Panc1 (cell line): ENCODE results near the gene TEX13B. TPM values are rescaled to one million over a fixed set of nuclear protein-coding genes. Genes with fewer than 3 reads are reported as not detected.

ENCODE experiments used
- ATAC-seq: fragments of 200-7000 bp; cut with Tn5 transposase; 2 replicates; pipeline ENCODE4 v1.9.1; 2020; ENCODE audit warnings: mild to moderate bottlenecking, moderate library complexity
- BruUV-seq: library from RNA; stranded (reverse); fragments of 400-500 nt; replicated peaks from 2 replicates; lab custom pipeline; 2021; lab: Mats Ljungman, UMichigan
- CTCF ChIA-PET: fragments of 300-600 bp; sonication (Branson Sonifier 250); formaldehyde crosslinking; loops from one replicate; lab custom pipeline; 2022; ENCODE audit warnings: antibody characterized with exemption; lab: Charles Lee
- POLR2A ChIA-PET: fragments of 300-600 bp; sonication (Branson Sonifier 250); formaldehyde crosslinking; loops from one replicate; lab custom pipeline; 2022; ENCODE audit warnings: antibody characterized with exemption; lab: Charles Lee
- DNase-seq: peaks from one replicate; pipeline ENCODE4 v3.0.0-alpha.2; 2010; ENCODE audit warnings: low read depth, low spot score
- H3K27ac ChIP-seq: 2 replicates; pipeline ENCODE4 v1.5.1; 2011; ENCODE audit warnings: mild to moderate bottlenecking, low read length, inconsistent platforms
- H3K27me3 ChIP-seq: fragments of 200-500 bp; sonication (Bioruptor generic); 2 replicates; pipeline ENCODE4 v1.6.0; 2014; ENCODE audit warnings: low read length, inconsistent platforms; ENCODE audit not compliant: control insufficient read depth, insufficient read depth
- H3K36me3 ChIP-seq: fragments of 200-500 bp; sonication (Bioruptor generic); 2 replicates; pipeline ENCODE4 v1.5.1; 2014; ENCODE audit warnings: inconsistent platforms, mild to moderate bottlenecking, low read length, moderate library complexity; ENCODE audit not compliant: control insufficient read depth, insufficient read depth
- H3K4me1 ChIP-seq: 2 replicates; pipeline ENCODE4 v1.5.1; 2011; ENCODE audit warnings: inconsistent platforms, mild to moderate bottlenecking, low read length, moderate library complexity; ENCODE audit not compliant: control insufficient read depth, insufficient read depth
- H3K4me3 ChIP-seq, 2 experiments: 2 replicates each; pipeline ENCODE4 v1.5.1; 2011 to 2012; ENCODE audit warnings: low read depth in 2 of 2, low read length in 2 of 2, mild to moderate bottlenecking in 2 of 2, inconsistent platforms in 1 of 2, moderate library complexity in 1 of 2
- H3K9me3 ChIP-seq: fragments of 200-500 bp; sonication (Bioruptor generic); 2 replicates; pipeline ENCODE4 v1.5.1; 2014; ENCODE audit warnings: low read depth, mild to moderate bottlenecking, inconsistent platforms, low read length, moderate library complexity; ENCODE audit not compliant: control insufficient read depth, insufficient read depth
- CTCF ChIP-seq: fragments of 450-650 bp; IDR thresholded peaks from 2 replicates; pipeline ENCODE4 v1.5.1; 2017; ENCODE audit warnings: mild to moderate bottlenecking
- POLR2AphosphoS5 ChIP-seq: IDR thresholded peaks from 2 replicates; pipeline ENCODE4 v1.6.1; 2012; ENCODE audit warnings: mild to moderate bottlenecking, low read depth, low read length, moderate library complexity
- REST ChIP-seq, 2 experiments: IDR thresholded peaks; 2 replicates each; pipeline ENCODE4 v1.6.1; 2011 to 2012; ENCODE audit warnings: low read depth in 2 of 2, control low read depth in 1 of 2, low read length in 1 of 2, mild to moderate bottlenecking in 1 of 2, moderate library complexity in 1 of 2; ENCODE audit not compliant: insufficient read depth in 1 of 2
- SIN3A ChIP-seq: IDR thresholded peaks from 2 replicates; pipeline ENCODE4 v1.6.1; 2012; ENCODE audit warnings: low read depth, mild to moderate bottlenecking, low read length, moderate library complexity, borderline replicate concordance; ENCODE audit not compliant: insufficient read depth
- TCF7L2 ChIP-seq: IDR thresholded peaks from 2 replicates; pipeline ENCODE4 v1.6.1; 2011; ENCODE audit warnings: mild to moderate bottlenecking, low read depth, low read length, inconsistent platforms
- in situ Hi-C: cut with HindIII; loops from 2 replicates; pipeline ENCODE4 v1.10.0; 2016; ENCODE audit warnings: low sequenced_read_pairs, low pct_unique_long_range_greater_than_20kb
- intact Hi-C: fragments of 100-400 bp; cut with micrococcal nuclease; formaldehyde crosslinking; loops from one replicate; pipeline ENCODE4 v1.10.0; 2022; ENCODE audit not compliant: unreplicated experiment
- total RNA-seq: library from RNA; stranded (reverse); gene quantifications from one replicate; pipeline ENCODE4 v1.2.1, GENCODE V29; 2021; ENCODE audit not compliant: unreplicated experiment

Gene TEX13B
- total RNA-seq, 1 experiment from 2014 or later = not detected

DNA sequence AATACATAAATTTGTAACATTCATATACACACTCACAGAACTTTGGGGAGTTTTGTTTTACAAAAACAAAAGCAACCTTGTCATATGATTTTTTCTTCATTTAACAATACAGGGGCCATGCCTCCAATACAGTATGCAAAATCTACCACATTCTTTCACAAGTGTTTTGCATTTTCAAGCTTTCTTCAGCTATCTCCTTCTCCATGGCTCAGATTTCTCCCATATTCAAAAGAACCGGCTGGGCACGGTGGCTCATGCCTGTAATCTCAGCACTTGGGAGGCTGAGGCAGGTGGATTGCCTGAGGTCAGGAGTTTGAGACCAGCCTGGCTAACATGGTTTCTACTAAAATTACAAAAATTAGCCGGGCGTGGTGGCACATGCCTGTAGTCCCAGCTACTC lies 4.1 kb downstream of the TEX13B start:
- TF ChIP-seq TCF7L2 (no peak), POLR2AphosphoS5 (no peak), CTCF (no peak), REST (IDR thresholded peaks at IDR 0.05; ENCODE audit: insufficient read depth in 1 of 2, low read depth in 2 of 2, low read length in 1 of 2) (no peak), SIN3A (no peak)
- intact Hi-C loops = no loop called here
- ChIA-PET CTCF (no interaction called here), POLR2A (no interaction called here)
- no TSS peak for BruUV-seq
- H3K27ac ChIP-seq = no peak overlapping the region
- H3K4me3 ChIP-seq = no peak overlapping the region
- no peaks in the 10 kb centered on the region for H3K9me3 ChIP-seq
- ATAC-seq (no peak), DNase-seq (no peak)
- H3K27me3 ChIP-seq = no peaks in the 10 kb centered on the region
- no peaks in the 10 kb centered on the region for H3K36me3 ChIP-seq
- no peaks in the 10 kb centered on the region for H3K4me1 ChIP-seq
- in situ Hi-C loops = no loop called here

GRCh38 chrX:107971636-107972035 lies 10.5 kb downstream of the TEX13B start:
- Histone ChIP-seq H3K4me3 (no peak overlapping the region), H3K36me3 (no peaks in the 10 kb centered on the region), H3K9me3 (no peaks in the 10 kb centered on the region), H3K27me3 (no peaks in the 10 kb centered on the region), H3K4me1 (no peaks in the 10 kb centered on the region), H3K27ac (no peak overlapping the region)
- CTCF ChIA-PET = no interaction called here
- TF ChIP-seq SIN3A (no peak), REST (IDR thresholded peaks at IDR 0.05; ENCODE audit: insufficient read depth in 1 of 2, low read depth in 2 of 2, low read length in 1 of 2) (no peak), CTCF (no peak), TCF7L2 (no peak), POLR2AphosphoS5 (no peak)
- DNase-seq (no peak), ATAC-seq (no peak)
- POLR2A ChIA-PET = interaction anchor here (0.6 kb wide), 1 partner anchor 562 kb away, joined by 4 read pairs; no protein-coding TSS in a partner anchor
- intact Hi-C loops = no loop called here
- in situ Hi-C loops = no loop called here
- BruUV-seq = no TSS peak
